Fibroblast of lung (primary cell): Measurements from ENCODE around the gene TAPBPL. TPM values are rescaled to one million over a fixed set of nuclear protein-coding genes. Genes with fewer than 3 reads are reported as not detected.
"Not testable (repeated sequence)": the region's sequence is repeated elsewhere in the genome, so short reads cannot be mapped to it uniquely, and the experiment has no call there.

Experiments used
- DNase-seq, 2 donors: peaks; one replicate each; pipeline versions ENCODE4 v3.0.0 to v3.0.0-alpha.2; 2010; ENCODE audit warnings: low read depth in 2 of 2
- H2AFZ ChIP-seq: 2 replicates; pipeline ENCODE4 v1.5.1; 2012; ENCODE audit warnings: low read length, control low read depth, inconsistent platforms
- H3K27ac ChIP-seq: 2 replicates; pipeline ENCODE4 v1.5.1; 2011; ENCODE audit warnings: low read length, control low read depth; ENCODE audit not compliant: insufficient read depth
- H3K27me3 ChIP-seq: 2 replicates; pipeline ENCODE4 v1.5.1; 2011; ENCODE audit warnings: mild to moderate bottlenecking, low read length; ENCODE audit not compliant: control insufficient read depth, insufficient read depth
- H3K36me3 ChIP-seq: 2 replicates; pipeline ENCODE4 v1.5.1; 2011; ENCODE audit warnings: low read length; ENCODE audit not compliant: control insufficient read depth, insufficient read depth
- H3K4me1 ChIP-seq: 2 replicates; pipeline ENCODE4 v1.5.1; 2011; ENCODE audit warnings: low read length; ENCODE audit not compliant: control insufficient read depth, insufficient read depth; ENCODE audit errors: extremely low read depth
- H3K4me2 ChIP-seq: 2 replicates; pipeline ENCODE4 v1.5.1; 2011; ENCODE audit warnings: low read length, control low read depth; ENCODE audit not compliant: insufficient read depth; ENCODE audit errors: extremely low read depth
- H3K4me3 ChIP-seq, 4 experiments: fragments of 200-600 bp in 1 of 4; sonication (generic) in 1 of 4; replicated peaks in 1 of 4; 2 replicates each; pipeline ENCODE4 v1.5.1; 2011 to 2016; ENCODE audit warnings: low read length in 4 of 4, low read depth in 3 of 4, mild to moderate bottlenecking in 3 of 4, control low read depth in 2 of 4, inconsistent platforms in 1 of 4, mixed read lengths in 1 of 4; ENCODE audit not compliant: insufficient read depth in 1 of 4; ENCODE audit errors: control extremely low read depth in 1 of 4
- H3K79me2 ChIP-seq: 2 replicates; pipeline ENCODE4 v1.5.1; 2012; ENCODE audit warnings: mild to moderate bottlenecking, low read length, inconsistent platforms; ENCODE audit not compliant: control insufficient read depth, insufficient read depth
- H3K9ac ChIP-seq: 2 replicates; pipeline ENCODE4 v1.5.1; 2011; ENCODE audit warnings: mild to moderate bottlenecking, low read length, control low read depth; ENCODE audit not compliant: insufficient read depth
- H3K9me3 ChIP-seq: 2 replicates; pipeline ENCODE4 v1.5.1; 2012; ENCODE audit warnings: low read depth, low read length; ENCODE audit not compliant: control insufficient read depth, insufficient read depth
- H4K20me1 ChIP-seq: 2 replicates; pipeline ENCODE4 v1.5.1; 2011; ENCODE audit warnings: low read length; ENCODE audit not compliant: control insufficient read depth, insufficient read depth; ENCODE audit errors: extremely low read depth
- CTCF ChIP-seq, 2 donors: IDR thresholded peaks in 1 of 2; conservative IDR thresholded peaks in 1 of 2; 1 replicate in 1 of 2; 2 replicates in 1 of 2; pipeline ENCODE4 v1.5.1; 2011 to 2012; ENCODE audit warnings: low read length in 2 of 2, control low read depth in 1 of 2, inconsistent platforms in 1 of 2, low read depth in 1 of 2, mild to moderate bottlenecking in 1 of 2
- EZH2 ChIP-seq: IDR thresholded peaks from 2 replicates; pipeline ENCODE4 v1.5.1; 2012; ENCODE audit warnings: low read length, control low read depth, mild to moderate bottlenecking; ENCODE audit errors: missing control alignments
- polyA plus RNA-seq, 2 donors: library from polyadenylated mRNA; depleted of rRNA in 1 of 2; stranded (reverse) in 1 of 2; unstranded in 1 of 2; fragments of >200 nt; gene quantifications; 2 replicates each; pipeline ENCODE4 v1.2.1, GENCODE V29; 2011 to 2012; ENCODE audit warnings: missing spikeins in 1 of 2
- total RNA-seq: library from RNA; depleted of rRNA; stranded (reverse); fragments of >200 nt; gene quantifications from 2 replicates; pipeline ENCODE4 v1.2.1, GENCODE V29; 2014

Gene TAPBPL
- total and polyA plus RNA-seq, 2 donors (not counting 1 experiment from before 2014, with no cell fraction given), result 14.0 to 17.3 TPM

GRCh38 chr12:6494968-6495367, 43.1 kb downstream of the TAPBPL start:
- H3K4me3 ChIP-seq, result peak overlapping the region; percentile 45 to 98 (median 64)

GRCh38 chr12:6497291-6497690, 45.4 kb downstream of the TAPBPL start:
- H3K79me2 ChIP-seq, result peaks cover 53% of the 10 kb centered on the region
- H3K27me3 ChIP-seq, H3K9me3 ChIP-seq, DNase-seq, H2AFZ ChIP-seq, H3K9ac ChIP-seq, H3K4me3 ChIP-seq, H3K4me1 ChIP-seq, H3K36me3 ChIP-seq, H3K27ac ChIP-seq, H3K4me2 ChIP-seq, H4K20me1 ChIP-seq: not testable (repeated sequence)

More at GRCh38 chr12:6494968-6495367, 43.1 kb downstream of the TAPBPL start:
- no peak overlapping the region for H2AFZ ChIP-seq
- H3K27me3 ChIP-seq, result no peaks in the 10 kb centered on the region
- H3K27ac ChIP-seq, result no peak overlapping the region
- TF ChIP-seq CTCF (conservative IDR thresholded peaks at IDR 0.05 in 1 of 2, IDR thresholded peaks at IDR 0.05 in 1 of 2; ENCODE audit: low read depth in 1 of 2, low read length in 2 of 2), result no peak
- no peak for TF ChIP-seq EZH2
- peak overlapping the region; percentile 82 for H3K4me2 ChIP-seq
- peaks cover 5% of the 10 kb centered on the region for H3K36me3 ChIP-seq
- no peak for DNase-seq
- peaks cover 8% of the 10 kb centered on the region for H3K4me1 ChIP-seq
- H3K9me3 ChIP-seq, result no peaks in the 10 kb centered on the region
- peaks cover 42% of the 10 kb centered on the region for H3K79me2 ChIP-seq
- no peak overlapping the region for H3K9ac ChIP-seq
- H4K20me1 ChIP-seq, result no peaks in the 10 kb centered on the region

GRCh38 chr12:6500466-6500865, 48.6 kb downstream of the TAPBPL start:
- H3K36me3 ChIP-seq, result peaks cover 5% of the 10 kb centered on the region
- H4K20me1 ChIP-seq, result no peaks in the 10 kb centered on the region
- no peak for DNase-seq
- no peak overlapping the region for H3K27ac ChIP-seq
- H3K4me3 ChIP-seq, result no peak overlapping the region
- H3K4me1 ChIP-seq, result no peaks in the 10 kb centered on the region
- no peak overlapping the region for H3K4me2 ChIP-seq
- H3K9ac ChIP-seq, result no peak overlapping the region
- no peaks in the 10 kb centered on the region for H3K27me3 ChIP-seq
- TF ChIP-seq EZH2, result no peak
- no peak for TF ChIP-seq CTCF (conservative IDR thresholded peaks at IDR 0.05 in 1 of 2, IDR thresholded peaks at IDR 0.05 in 1 of 2; ENCODE audit: low read depth in 1 of 2, low read length in 2 of 2)
- no peak overlapping the region for H2AFZ ChIP-seq
- peaks cover 56% of the 10 kb centered on the region for H3K79me2 ChIP-seq
- H3K9me3 ChIP-seq, result no peaks in the 10 kb centered on the region
